PC-3 (cell line): ENCODE measurements around the gene FBXW9. TPM values are rescaled to one million over a fixed set of nuclear protein-coding genes. Genes with fewer than 3 reads are reported as not detected.
"Not testable (repeated sequence)": the region's sequence is repeated elsewhere in the genome, so short reads cannot be mapped to it uniquely, and the experiment has no call there.

Experiments
- ATAC-seq: fragments of 200-7000 bp; cut with Tn5 transposase; 2 replicates; pipeline ENCODE4 v1.9.1; 2020; ENCODE audit warnings: mild to moderate bottlenecking, moderate library complexity
- BruUV-seq: library from RNA; stranded (reverse); fragments of 400-500 nt; replicated peaks from 2 replicates; lab custom pipeline; 2021; lab: Mats Ljungman, UMichigan
- CTCF ChIA-PET: fragments of 300-600 bp; sonication (Branson Sonifier 250); formaldehyde crosslinking; loops from one replicate; lab custom pipeline; 2022; ENCODE audit warnings: antibody characterized with exemption; lab: Charles Lee
- POLR2A ChIA-PET: fragments of 300-600 bp; sonication (Branson Sonifier 250); formaldehyde crosslinking; loops from one replicate; lab custom pipeline; 2022; ENCODE audit warnings: antibody characterized with exemption; ENCODE audit not compliant: unreplicated experiment; lab: Charles Lee
- DNase-seq: peaks from one replicate; pipeline ENCODE4 v3.0.0-alpha.2; 2015
- H2AFZ ChIP-seq: fragments of 300-600 bp; sonication (generic); 2 replicates; pipeline ENCODE4 v1.6.0; 2016; ENCODE audit warnings: antibody characterized with exemption, low read length
- H3F3A ChIP-seq: fragments of 300-600 bp; sonication (generic); one replicate; pipeline ENCODE4 v1.6.0; 2017; ENCODE audit warnings: antibody characterized with exemption, low read length, control low read depth, mild to moderate bottlenecking; ENCODE audit not compliant: unreplicated experiment
- H3K27ac ChIP-seq: fragments of 300-600 bp; sonication (generic); 2 replicates; pipeline ENCODE4 v1.5.1; 2016; ENCODE audit warnings: mild to moderate bottlenecking, low read length
- H3K27me3 ChIP-seq: fragments of 300-600 bp; sonication (generic); 2 replicates; pipeline ENCODE4 v1.6.1; 2016; ENCODE audit warnings: low read length, mixed read lengths
- H3K36me3 ChIP-seq: fragments of 300-600 bp; sonication (generic); 2 replicates; pipeline ENCODE4 v1.6.1; 2016; ENCODE audit warnings: low read depth, mixed run types, low read length, mixed read lengths
- H3K4me1 ChIP-seq: fragments of 300-600 bp; sonication (generic); 2 replicates; pipeline ENCODE4 v1.5.1; 2016; ENCODE audit warnings: low read length; ENCODE audit not compliant: insufficient read depth
- H3K4me2 ChIP-seq: fragments of 300-600 bp; sonication (generic); 2 replicates; pipeline ENCODE4 v1.6.0; 2016; ENCODE audit warnings: low read length
- H3K4me3 ChIP-seq: fragments of 300-600 bp; sonication (generic); 2 replicates; pipeline ENCODE4 v1.5.1; 2016; ENCODE audit warnings: mild to moderate bottlenecking, low read length, mixed read lengths
- H3K79me2 ChIP-seq: fragments of 300-600 bp; sonication (generic); 2 replicates; pipeline ENCODE4 v1.6.1; 2017; ENCODE audit warnings: low read length, mixed read lengths
- H3K9ac ChIP-seq: fragments of 300-600 bp; sonication (generic); 2 replicates; pipeline ENCODE4 v1.6.0; 2016; ENCODE audit warnings: mild to moderate bottlenecking, low read length
- H3K9me2 ChIP-seq: fragments of 300-600 bp; sonication (generic); replicated peaks from 2 replicates; pipeline ENCODE4 v1.6.1; 2016; ENCODE audit warnings: mixed run types, low read length, mixed read lengths
- H3K9me3 ChIP-seq: fragments of 300-600 bp; sonication (generic); 2 replicates; pipeline ENCODE4 v1.6.1; 2016; ENCODE audit warnings: low read length, mixed read lengths
- H4K20me1 ChIP-seq: fragments of 300-600 bp; sonication (generic); 2 replicates; pipeline ENCODE4 v1.6.1; 2016; ENCODE audit warnings: low read length, mixed read lengths
- EZH2 ChIP-seq: fragments of 300-600 bp; sonication (generic); IDR thresholded peaks from one replicate; pipeline ENCODE4 v1.6.1; 2017; ENCODE audit warnings: antibody characterized with exemption, mild to moderate bottlenecking, low read length; ENCODE audit not compliant: unreplicated experiment
- EZH2phosphoT487 ChIP-seq: fragments of 300-600 bp; sonication (generic); IDR thresholded peaks from 2 replicates; pipeline ENCODE4 v1.6.1; 2018; ENCODE audit warnings: mild to moderate bottlenecking, antibody characterized with exemption, low read length, borderline replicate concordance
- intact Hi-C: fragments of 100-400 bp; cut with micrococcal nuclease; formaldehyde crosslinking; loops from 2 replicates; pipeline ENCODE4 v1.9.0; 2023
- total RNA-seq: library from RNA; depleted of rRNA; stranded (reverse); fragments of >200 nt; gene quantifications from 2 replicates; pipeline ENCODE4 v1.2.3, GENCODE V29; 2014
- TF ChIP-seq, protein P1 (sequence below): fragments of 300-600 bp; sonication (generic); conservative IDR thresholded peaks from 2 replicates; pipeline ENCODE4 v1.5.1; 2017; ENCODE audit warnings: antibody characterized with exemption, low read depth, mild to moderate bottlenecking, low read length

Gene FBXW9
- total RNA-seq, 1 experiment from 2014 or later, result 27.5 TPM

DNA sequence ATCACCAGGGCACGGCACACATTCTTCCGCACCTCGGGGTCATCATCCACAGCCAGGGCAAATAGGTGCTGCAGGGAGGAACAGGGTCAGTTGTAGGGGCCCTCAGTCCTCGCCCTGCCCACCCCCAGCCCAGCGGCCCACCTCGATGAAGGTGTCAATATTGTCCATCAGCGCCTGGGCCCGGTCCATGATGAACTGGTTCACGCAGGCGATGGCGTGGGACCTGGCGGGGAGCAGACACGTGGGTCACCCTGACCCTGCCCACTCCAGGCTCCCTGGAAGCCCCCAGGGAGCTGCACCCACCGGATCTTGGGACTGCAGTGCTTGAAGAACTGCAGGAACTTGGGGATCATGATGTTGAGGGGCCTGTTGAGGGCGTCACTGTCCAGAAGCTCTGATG is 18.7 kb upstream of the FBXW9 start:
- Histone ChIP-seq H3K36me3 (peaks cover 69% of the 10 kb centered on the region), H3K4me2 (no peak overlapping the region), H3K27me3 (no peaks in the 10 kb centered on the region), H3K4me3 (no peak overlapping the region), H3K9me2 (no peaks in the 10 kb centered on the region), H2AFZ (no peak overlapping the region), H3K9me3 (no peaks in the 10 kb centered on the region), H3K4me1 (peaks cover 19% of the 10 kb centered on the region), H4K20me1 (peaks cover 13% of the 10 kb centered on the region; the same call in 1 of the 2 replicates), H3K79me2 (peaks cover 48% of the 10 kb centered on the region), H3K27ac (no peak overlapping the region), H3F3A (peaks cover 5% of the 10 kb centered on the region), H3K9ac (no peak overlapping the region)
- intact Hi-C loops, result no loop called here
- ATAC-seq (no peak), DNase-seq (no peak)
- no peak for TF ChIP-seq EZH2
- TF ChIP-seq, protein P1, sequence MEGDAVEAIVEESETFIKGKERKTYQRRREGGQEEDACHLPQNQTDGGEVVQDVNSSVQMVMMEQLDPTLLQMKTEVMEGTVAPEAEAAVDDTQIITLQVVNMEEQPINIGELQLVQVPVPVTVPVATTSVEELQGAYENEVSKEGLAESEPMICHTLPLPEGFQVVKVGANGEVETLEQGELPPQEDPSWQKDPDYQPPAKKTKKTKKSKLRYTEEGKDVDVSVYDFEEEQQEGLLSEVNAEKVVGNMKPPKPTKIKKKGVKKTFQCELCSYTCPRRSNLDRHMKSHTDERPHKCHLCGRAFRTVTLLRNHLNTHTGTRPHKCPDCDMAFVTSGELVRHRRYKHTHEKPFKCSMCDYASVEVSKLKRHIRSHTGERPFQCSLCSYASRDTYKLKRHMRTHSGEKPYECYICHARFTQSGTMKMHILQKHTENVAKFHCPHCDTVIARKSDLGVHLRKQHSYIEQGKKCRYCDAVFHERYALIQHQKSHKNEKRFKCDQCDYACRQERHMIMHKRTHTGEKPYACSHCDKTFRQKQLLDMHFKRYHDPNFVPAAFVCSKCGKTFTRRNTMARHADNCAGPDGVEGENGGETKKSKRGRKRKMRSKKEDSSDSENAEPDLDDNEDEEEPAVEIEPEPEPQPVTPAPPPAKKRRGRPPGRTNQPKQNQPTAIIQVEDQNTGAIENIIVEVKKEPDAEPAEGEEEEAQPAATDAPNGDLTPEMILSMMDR, result no peak
- no peak for TF ChIP-seq EZH2phosphoT487
- ChIA-PET POLR2A (no interaction called here), CTCF (no interaction called here)
- no TSS peak for BruUV-seq

DNA sequence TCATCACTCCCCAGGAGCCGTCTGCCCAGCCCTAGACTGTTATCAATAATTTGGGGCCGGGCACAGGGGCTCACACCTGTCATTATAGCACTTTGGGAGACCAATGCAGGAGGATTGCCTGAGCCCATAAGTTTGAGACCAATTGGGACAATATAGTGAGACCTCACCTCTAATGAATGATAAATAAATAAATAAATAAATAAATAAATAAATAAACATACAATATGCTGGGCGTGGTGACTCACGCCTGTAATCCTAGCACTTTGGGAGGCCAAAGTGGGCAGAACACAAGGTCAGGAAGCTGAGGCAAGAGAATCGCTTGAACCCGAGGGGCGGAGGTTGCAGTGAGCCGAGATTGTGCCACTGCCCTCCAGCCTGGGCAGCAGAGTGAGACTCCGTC is 16.9 kb upstream of the FBXW9 start:
- POLR2A ChIA-PET, H3K27ac ChIP-seq, H3K4me2 ChIP-seq, H4K20me1 ChIP-seq, H3K9me3 ChIP-seq, H3F3A ChIP-seq, H2AFZ ChIP-seq, H3K9ac ChIP-seq, DNase-seq, ATAC-seq, H3K4me1 ChIP-seq, H3K27me3 ChIP-seq, H3K9me2 ChIP-seq, intact Hi-C loops, H3K4me3 ChIP-seq, BruUV-seq: not testable (repeated sequence)
- Histone ChIP-seq H3K79me2 (peaks cover 30% of the 10 kb centered on the region), H3K36me3 (peaks cover 74% of the 10 kb centered on the region)
- CTCF ChIA-PET, result interaction anchor here (1.1 kb wide), 1 partner anchor 44 kb away, joined by 4 read pairs; no protein-coding TSS in a partner anchor

DNA sequence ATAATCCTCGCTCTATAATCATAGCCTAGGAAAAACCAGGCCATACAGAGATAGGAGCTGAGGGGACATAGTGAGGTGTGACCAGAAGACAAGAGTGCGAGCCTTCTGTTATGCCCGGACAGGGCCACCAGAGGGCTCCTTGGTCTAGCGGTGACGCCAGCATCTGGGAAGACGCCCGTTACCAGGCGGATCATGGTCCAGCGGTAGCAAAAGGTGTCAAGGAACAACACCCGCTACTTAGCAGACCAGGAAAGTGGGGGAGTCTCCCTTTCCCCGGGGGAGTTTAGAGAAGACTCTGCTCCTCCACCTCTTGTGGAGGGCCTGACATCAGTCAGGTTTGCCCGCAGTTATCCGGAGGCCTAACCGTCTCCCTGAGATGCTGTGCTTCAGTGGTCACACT is 15.6 kb upstream of the FBXW9 start:
- DNase-seq, H2AFZ ChIP-seq, H4K20me1 ChIP-seq, H3K9me3 ChIP-seq, H3F3A ChIP-seq, H3K4me2 ChIP-seq, H3K4me1 ChIP-seq, intact Hi-C loops, POLR2A ChIA-PET, H3K27ac ChIP-seq, H3K9me2 ChIP-seq, H3K9ac ChIP-seq, H3K27me3 ChIP-seq, ATAC-seq, H3K4me3 ChIP-seq, CTCF ChIA-PET, BruUV-seq: not testable (repeated sequence)
- peaks cover 18% of the 10 kb centered on the region for H3K79me2 ChIP-seq
- peaks cover 70% of the 10 kb centered on the region for H3K36me3 ChIP-seq

DNA sequence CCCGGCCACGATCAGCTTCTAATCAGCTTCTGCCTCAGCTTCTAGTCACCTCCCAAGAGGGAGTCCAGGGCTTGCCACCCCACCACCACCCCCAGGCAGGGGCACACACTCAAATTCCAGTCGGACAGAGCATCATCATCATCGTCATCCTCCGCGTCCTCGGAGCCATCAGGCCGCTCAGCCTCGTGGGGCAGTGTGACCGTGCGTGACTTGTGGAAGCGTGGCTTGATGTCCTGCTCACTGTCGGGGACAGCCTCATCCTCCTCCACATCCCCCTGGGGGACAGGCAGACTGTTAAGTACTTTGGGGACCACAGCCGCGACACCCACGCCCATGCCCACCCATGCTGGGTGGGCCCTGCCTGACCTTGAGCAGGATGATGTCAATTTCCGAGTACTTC is 14.8 kb upstream of the FBXW9 start:
- ChIA-PET POLR2A (interaction anchor here (0.6 kb wide), 1 partner anchor 11 kb away, joined by 3 read pairs; no protein-coding TSS in a partner anchor), CTCF (no interaction called here)
- Histone ChIP-seq H3K4me2 (no peak overlapping the region), H3K36me3 (peaks cover 74% of the 10 kb centered on the region), H3K27ac (no peak overlapping the region), H3K4me1 (no peaks in the 10 kb centered on the region), H3F3A (no peaks in the 10 kb centered on the region), H3K27me3 (no peaks in the 10 kb centered on the region), H4K20me1 (no peaks in the 10 kb centered on the region), H3K79me2 (peaks cover 9% of the 10 kb centered on the region), H3K9ac (no peak overlapping the region), H3K9me2 (no peaks in the 10 kb centered on the region), H3K9me3 (no peaks in the 10 kb centered on the region), H3K4me3 (no peak overlapping the region), H2AFZ (no peak overlapping the region)
- no peak for TF ChIP-seq EZH2
- no peak for TF ChIP-seq EZH2phosphoT487
- TF ChIP-seq, protein P1, result no peak
- DNase-seq (no peak), ATAC-seq (no peak)
- intact Hi-C loops, result no loop called here
- no TSS peak for BruUV-seq
